ENCODE results near the gene CXorf65. TPM values are rescaled to one million over a fixed set of nuclear protein-coding genes. Genes with fewer than 3 reads are reported as not detected.

CXorf65 gene
- not detected for total RNA-seq

- Histone ChIP-seq H3K27ac (no peak within 1 kb of the TSS), H3K9me3 (no peaks in the 10 kb centered on the region), H3K4me3 (no peak within 1 kb of the TSS), H3K36me3 (no peaks in the 10 kb centered on the region), H3K27me3 (peaks cover 3% of the 10 kb centered on the region), H3K4me1 (peaks cover 12% of the 10 kb centered on the region)
- intact Hi-C loops (cut with DNase I) = no loop called here
- no peak for DNase-seq (ENCODE audit: extremely low spot score in 2 of 2)
- TF ChIP-seq CTCF (IDR thresholded peaks at IDR 0.05) (no peak), POLR2AphosphoS5 (IDR thresholded peaks at IDR 0.05; ENCODE audit: insufficient read depth in 1 of 2, low read depth in 1 of 2) (no peak), POLR2A (IDR thresholded peaks at IDR 0.05) (no peak)
Measured at GRCh38 chrX:71106427-71106826, at the start of gene CXorf65. CXorf65 (minus strand) TSS chrX:71106740; CDS start chrX:71106556, 184 bp downstream.

GRCh38 chrX:71154641-71155040, 48.1 kb upstream of the CXorf65 start:
- Histone ChIP-seq H3K4me1 (no peaks in the 10 kb centered on the region), H3K9me3 (no peaks in the 10 kb centered on the region), H3K4me3 (no peak overlapping the region), H3K27ac (no peak overlapping the region), H3K36me3 (no peaks in the 10 kb centered on the region), H3K27me3 (no peaks in the 10 kb centered on the region)
- no peak for DNase-seq (ENCODE audit: extremely low spot score in 2 of 2)
- TF ChIP-seq CTCF (IDR thresholded peaks at IDR 0.05) = no peak
- no peak for TF ChIP-seq POLR2A (IDR thresholded peaks at IDR 0.05)
- TF ChIP-seq POLR2AphosphoS5 (IDR thresholded peaks at IDR 0.05; ENCODE audit: insufficient read depth in 1 of 2, low read depth in 1 of 2) = no peak
- intact Hi-C loops (cut with DNase I) = no loop called here

- intact Hi-C loops (cut with DNase I) = no loop called here
- Histone ChIP-seq H3K4me3 (no peak overlapping the region), H3K27ac (no peak overlapping the region), H3K9me3 (no peaks in the 10 kb centered on the region), H3K4me1 (no peaks in the 10 kb centered on the region), H3K27me3 (no peaks in the 10 kb centered on the region), H3K36me3 (no peaks in the 10 kb centered on the region)
- TF ChIP-seq POLR2AphosphoS5 (IDR thresholded peaks at IDR 0.05; ENCODE audit: insufficient read depth in 1 of 2, low read depth in 1 of 2) = no peak
- no peak for TF ChIP-seq POLR2A (IDR thresholded peaks at IDR 0.05)
- TF ChIP-seq CTCF (IDR thresholded peaks at IDR 0.05) = no peak
- DNase-seq (ENCODE audit: extremely low spot score in 2 of 2) = no peak
Measured at GRCh38 chrX:71154196-71154595, 47.7 kb upstream of the CXorf65 start.

GRCh38 chrX:71151366-71151765, 44.8 kb upstream of the CXorf65 start:
- Histone ChIP-seq H3K27ac (no peak overlapping the region), H3K36me3 (no peaks in the 10 kb centered on the region), H3K4me3 (no peak overlapping the region), H3K27me3 (no peaks in the 10 kb centered on the region), H3K4me1 (no peaks in the 10 kb centered on the region), H3K9me3 (no peaks in the 10 kb centered on the region)
- intact Hi-C loops (cut with DNase I) = no loop called here
- DNase-seq (ENCODE audit: extremely low spot score in 2 of 2) = no peak
- no peak for TF ChIP-seq POLR2AphosphoS5 (IDR thresholded peaks at IDR 0.05; ENCODE audit: insufficient read depth in 1 of 2, low read depth in 1 of 2)
- TF ChIP-seq CTCF (IDR thresholded peaks at IDR 0.05) = no peak
- no peak for TF ChIP-seq POLR2A (IDR thresholded peaks at IDR 0.05)

- no peak for DNase-seq (ENCODE audit: extremely low spot score in 2 of 2)
- no peaks in the 10 kb centered on the region for H3K9me3 ChIP-seq
- H3K4me3 ChIP-seq = no peak overlapping the region
- no peak overlapping the region for H3K27ac ChIP-seq
- no peaks in the 10 kb centered on the region for H3K27me3 ChIP-seq
- H3K4me1 ChIP-seq = peaks cover 15% of the 10 kb centered on the region
- TF ChIP-seq POLR2A (IDR thresholded peaks at IDR 0.05) (no peak), POLR2AphosphoS5 (IDR thresholded peaks at IDR 0.05; ENCODE audit: insufficient read depth in 1 of 2, low read depth in 1 of 2) (no peak), CTCF (IDR thresholded peaks at IDR 0.05) (no peak)
- intact Hi-C loops (cut with DNase I) = no loop called here
- no peaks in the 10 kb centered on the region for H3K36me3 ChIP-seq
Measured at GRCh38 chrX:71148278-71148663, 41.7 kb upstream of the CXorf65 start.
